NCI-H1436 treated with DMSO at 0.1 percent for 48 hours (cell line): ENCODE data around the gene MCC.

Source experiments
- DNase-seq: peaks from one replicate; lab custom pipeline; 2025; lab: John Stamatoyannopoulos, UW

MCC gene

GRCh38 chr5:113176196-113176595 is 312.1 kb downstream of the MCC start:
- DNase-seq: no peak

- no peak for DNase-seq
These were observed 315.9 kb downstream of the MCC start for GRCh38 chr5:113172231-113172826.

DNA sequence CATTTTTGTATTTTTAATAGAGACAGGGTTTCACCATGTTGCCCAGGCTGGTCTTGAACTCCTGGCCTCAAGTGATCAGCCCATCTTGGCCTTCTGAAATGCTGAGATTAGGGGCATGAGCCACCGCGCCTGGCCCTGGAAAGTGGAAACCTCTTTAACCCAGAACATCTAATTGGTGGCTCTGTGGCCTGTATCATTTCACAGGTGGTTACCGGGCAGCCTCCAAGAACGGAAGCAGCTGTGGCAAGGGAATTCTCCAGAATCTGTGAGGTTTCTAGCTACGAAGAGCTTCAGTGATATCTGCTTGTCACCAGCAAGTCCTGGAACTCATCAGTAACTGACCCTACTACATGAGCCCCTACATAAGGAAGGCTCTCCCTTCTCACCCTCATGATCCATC is 316.7 kb downstream of the MCC start:
- no peak for DNase-seq

DNA sequence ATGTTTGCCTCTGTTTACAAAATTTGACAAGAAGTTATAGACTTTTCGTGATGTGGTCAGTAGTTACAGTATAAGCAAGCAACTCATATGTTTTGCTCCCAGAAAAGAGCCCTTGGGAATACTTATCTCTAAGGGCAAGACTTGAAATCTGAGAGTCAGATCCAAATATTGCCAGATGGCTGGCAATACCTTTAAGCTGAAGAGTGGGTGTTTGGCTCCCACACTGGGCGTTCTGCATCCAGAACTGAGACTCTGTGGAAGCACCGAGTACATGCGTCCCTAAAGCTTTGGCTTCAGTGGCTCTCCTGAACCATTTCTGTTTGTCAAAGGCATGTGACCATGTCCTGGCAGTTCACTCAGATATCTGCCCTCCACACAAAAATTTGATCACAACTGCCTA is 317.5 kb downstream of the MCC start:
- no peak for DNase-seq

DNA sequence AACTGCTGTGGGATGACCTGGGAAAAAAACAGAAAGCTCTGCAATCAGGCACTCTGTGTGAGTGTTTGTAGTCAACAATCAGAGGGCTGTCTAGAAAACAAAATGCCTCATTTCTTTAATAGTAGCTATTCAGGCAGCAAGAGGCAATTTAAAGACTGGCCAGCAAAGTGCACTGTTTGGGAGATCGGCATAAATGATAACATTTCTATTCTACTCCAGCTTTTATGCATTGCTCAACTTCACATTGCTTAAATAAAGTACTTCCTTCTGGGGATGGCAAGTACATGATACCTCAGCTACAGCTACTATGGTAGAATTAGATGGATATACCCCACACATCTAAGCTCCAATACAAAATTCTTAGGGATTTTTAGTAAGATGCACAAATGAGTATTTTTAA is 318.5 kb downstream of the MCC start:
- no peak for DNase-seq

DNA sequence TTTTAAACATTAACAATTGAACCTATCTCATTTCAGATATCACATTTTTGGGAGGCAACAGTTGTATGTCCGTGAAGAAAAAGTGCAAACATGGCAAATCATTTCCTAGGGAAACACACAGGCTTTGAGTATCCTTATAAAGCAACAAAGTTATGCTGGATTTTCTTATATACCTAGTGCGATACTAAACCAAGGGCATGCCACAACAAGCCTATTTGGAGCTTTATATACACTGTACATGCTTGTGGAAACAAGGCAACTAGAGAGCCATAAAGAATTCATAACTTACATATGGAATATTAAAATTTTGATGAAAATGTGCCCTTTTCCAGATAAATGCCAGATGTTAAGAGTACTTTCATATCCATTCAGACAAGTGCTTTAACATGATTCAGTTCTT is 320.3 kb downstream of the MCC start:
- no peak for DNase-seq

- DNase-seq: no peak
These were observed 321.3 kb downstream of the MCC start for GRCh38 chr5:113166852-113167366.

DNA sequence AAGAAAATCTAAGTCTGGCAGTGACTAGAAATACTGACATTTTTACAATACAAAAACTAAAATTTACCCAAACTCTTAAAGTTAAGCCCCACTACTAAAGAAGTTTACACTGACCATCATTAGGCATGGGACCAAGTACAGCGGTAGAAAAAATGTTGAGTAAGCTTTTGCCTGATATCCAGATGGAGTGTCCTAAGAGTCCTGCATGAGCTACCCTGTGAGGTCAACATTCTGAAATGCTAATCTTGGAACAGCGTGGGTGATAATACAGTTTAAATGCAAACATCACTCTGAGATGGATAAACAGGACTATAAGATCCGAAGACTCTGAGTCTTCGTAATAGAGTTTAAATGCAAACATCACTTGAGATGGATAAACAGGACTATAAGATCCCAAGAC is 322.0 kb downstream of the MCC start:
- DNase-seq: no peak

DNA sequence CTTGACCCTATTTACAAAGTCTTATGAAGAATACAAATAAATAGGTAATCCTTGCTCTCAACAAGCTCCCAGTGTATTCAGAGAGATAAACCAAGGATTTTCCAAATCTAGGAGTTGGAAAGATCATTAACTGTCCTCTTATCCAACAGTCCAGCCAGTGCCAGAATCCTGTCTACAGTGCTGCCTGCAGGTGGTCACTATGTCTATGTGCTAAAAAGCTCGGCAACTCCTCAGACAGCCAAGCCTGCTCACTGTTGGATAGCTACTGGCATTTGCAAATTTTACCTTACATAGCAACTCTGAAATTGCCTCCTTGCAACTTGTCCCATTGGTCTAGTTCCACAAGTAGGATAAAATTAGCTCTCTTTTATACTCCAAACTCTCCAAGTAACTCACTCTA is 324.2 kb downstream of the MCC start:
- no peak for DNase-seq

GRCh38 chr5:113163328-113163727 is 324.9 kb downstream of the MCC start:
- DNase-seq: no peak

GRCh38 chr5:113162770-113163169 is 325.5 kb downstream of the MCC start:
- DNase-seq: no peak

GRCh38 chr5:113162208-113162607 is 326.0 kb downstream of the MCC start:
- DNase-seq: no peak

GRCh38 chr5:113161806-113162205 is 326.4 kb downstream of the MCC start:
- DNase-seq: no peak

DNA sequence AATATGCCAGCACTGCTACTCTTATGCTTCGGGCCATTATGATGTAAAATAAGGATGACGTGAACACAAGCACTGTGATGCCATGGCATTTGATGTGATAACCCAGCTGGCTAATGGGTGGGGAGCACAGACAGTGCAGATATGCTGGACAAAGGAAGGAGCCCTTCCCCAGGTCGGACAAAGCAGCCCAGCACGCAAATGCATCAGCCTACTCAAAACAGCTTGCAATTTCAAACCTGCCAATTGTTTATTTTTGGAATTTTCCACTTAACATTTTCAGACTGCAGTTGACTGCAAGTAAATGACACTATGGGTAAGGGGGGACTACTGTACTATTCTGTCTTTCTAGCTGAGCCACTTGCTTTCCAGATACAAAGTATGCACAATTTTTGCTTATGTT is 330.4 kb downstream of the MCC start:
- no peak for DNase-seq

DNA sequence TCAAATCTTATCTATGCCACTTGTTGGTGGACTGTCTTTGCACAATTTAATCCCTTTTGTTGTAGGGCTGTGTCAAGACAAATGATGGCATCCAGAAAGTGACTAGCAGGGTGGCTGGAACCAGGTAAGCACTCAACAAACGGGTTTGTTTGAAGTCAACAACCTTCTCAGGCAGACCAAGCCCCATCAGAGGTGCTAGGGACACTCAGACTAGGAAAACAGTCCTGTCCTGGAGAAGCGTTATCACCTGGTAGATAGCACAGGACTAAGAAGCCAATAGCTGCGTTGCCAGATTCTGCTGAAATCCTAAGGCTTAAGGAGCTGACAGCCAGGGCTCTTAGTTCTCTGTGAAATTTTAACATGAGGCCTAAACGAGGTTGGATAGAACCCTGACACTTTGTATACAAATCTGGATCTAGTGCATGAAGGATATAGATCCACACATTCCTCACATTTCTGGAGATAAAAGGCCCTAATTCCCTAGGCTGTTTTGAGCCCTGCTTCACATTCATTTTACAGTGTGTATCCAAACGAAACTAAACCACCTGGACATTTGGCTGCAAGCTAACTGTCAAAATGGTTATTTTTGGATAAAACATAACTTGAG is 331.9 kb downstream of the MCC start:
- no peak for DNase-seq

GRCh38 chr5:113153512-113154097 is 334.6 kb downstream of the MCC start:
- no peak for DNase-seq

DNA sequence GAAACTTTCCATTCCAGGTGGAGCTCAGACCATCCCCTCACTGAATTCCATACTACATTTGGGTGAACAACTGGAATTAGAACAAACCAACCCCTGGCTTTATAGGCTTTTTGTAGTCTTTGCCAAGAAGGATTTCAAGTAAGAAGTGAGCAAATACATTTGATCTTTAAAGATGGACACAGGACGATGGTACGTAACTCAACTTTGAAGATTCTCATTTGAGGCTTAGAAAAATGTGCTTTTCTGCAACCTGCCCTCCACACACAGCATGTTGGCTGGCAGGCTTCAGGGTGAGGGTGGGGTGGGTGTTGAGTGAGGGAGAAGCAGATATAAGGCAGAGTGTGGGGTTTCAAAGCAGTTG is 335.9 kb downstream of the MCC start:
- no peak for DNase-seq

DNA sequence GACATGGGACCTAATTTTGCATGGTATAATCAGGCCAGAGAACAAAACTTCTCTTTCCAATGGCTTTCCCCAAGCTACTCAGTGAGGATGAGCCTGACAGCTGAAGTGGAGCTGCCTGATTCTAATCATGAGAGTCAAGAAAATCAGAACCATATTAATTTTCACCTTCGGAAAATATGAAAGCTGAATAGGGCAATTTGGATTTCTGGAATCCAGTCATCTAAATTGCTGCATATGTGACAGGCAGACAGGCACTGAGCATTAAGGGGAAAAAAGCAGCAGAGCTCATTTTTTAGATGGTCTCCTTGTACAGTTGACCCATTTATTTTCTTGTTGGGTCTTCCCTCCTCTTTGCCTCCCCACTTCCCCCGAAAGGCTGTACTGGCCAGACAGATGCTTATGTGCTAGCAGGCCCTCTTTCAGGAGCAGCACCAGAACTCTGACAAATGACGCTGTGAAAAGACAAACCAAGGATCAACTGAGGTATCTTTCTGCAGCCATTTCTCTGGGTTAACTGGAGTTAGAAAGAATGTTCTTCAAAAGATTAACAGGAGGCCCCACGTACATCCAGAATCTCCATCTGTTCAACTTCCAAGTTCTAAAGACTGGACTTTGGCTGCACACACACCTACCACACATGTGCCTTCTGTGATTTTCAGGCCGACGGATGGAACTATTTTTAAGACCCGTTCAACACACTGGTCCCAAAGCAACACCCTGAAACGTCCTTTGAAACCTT is 336.4 kb downstream of the MCC start:
- no peak for DNase-seq

- no peak for DNase-seq
These were observed 337.4 kb downstream of the MCC start for GRCh38 chr5:113150821-113151220.

- DNase-seq: no peak
These were observed 338.0 kb downstream of the MCC start for GRCh38 chr5:113150221-113150620.

GRCh38 chr5:113147537-113147936 is 340.7 kb downstream of the MCC start:
- DNase-seq: no peak

DNA sequence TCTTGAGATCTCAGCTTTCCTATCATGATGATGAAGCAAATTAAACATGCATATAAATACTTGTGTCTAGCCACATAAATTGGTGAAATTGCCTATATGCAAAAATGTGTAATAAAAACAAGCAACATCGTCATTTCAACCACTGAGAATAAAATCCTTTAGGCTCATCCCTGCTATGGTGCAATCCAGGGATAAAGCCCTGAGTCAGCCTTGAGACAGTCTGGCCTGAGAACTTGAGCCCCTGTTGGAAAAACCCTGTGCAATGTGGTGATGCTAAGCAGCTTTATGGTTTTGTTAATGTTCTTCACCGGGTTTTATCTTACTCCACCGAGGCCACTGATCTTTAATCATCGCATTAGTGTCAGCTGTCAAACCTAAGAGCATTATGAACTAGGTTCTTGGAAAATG is 341.1 kb downstream of the MCC start:
- DNase-seq: no peak

DNA sequence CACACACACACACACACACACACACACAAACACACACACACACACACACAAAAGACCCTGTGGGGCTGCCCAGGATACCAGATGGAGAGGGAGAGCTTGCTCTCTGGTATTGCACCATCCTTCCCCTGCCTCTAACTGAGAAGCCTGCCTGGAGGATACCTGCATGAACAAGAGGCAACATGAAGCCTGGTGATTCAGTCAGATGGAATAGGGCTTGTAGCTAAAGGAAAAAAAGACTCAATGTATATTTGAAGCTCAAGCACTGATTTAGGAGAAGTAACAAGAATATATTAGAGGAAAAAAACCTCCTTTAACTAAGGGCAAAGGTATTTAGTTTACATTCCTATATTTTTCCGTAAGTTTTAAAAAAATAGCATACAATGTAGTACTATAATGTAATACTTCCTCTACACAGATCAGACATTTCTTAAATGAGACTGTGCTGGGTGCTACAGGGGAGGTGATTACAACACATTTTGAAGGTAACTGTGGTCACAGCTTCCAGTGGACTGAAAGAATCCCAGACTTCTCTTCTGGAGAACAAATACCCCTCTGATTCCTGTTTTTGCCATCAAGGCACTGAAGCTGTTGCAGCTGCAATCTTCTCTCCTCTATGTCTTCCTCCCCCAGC is 342.4 kb downstream of the MCC start:
- no peak for DNase-seq
